T-cell (primary cell): ENCODE data around the gene RNF224. TPM values are rescaled to one million over a fixed set of nuclear protein-coding genes. Genes with fewer than 3 reads are reported as not detected.

Experiments used
- ATAC-seq, 4 experiments: fragments of 200-7000 bp in 3 of 4; fragments of 150-1000 bp in 1 of 4; cut with Tn5 transposase; replicated peaks in 1 of 4; 1 replicate in 3 of 4; 2 replicates in 1 of 4; pipeline ENCODE4 v1.10.0; 2021; ENCODE audit warnings: moderate library complexity in 3 of 4, mild to moderate bottlenecking in 2 of 4, moderate number of reproducible peaks in 1 of 4
- CTCF ChIA-PET, 2 donors: fragments of 300-600 bp; sonication (Branson Sonifier 250); formaldehyde crosslinking; loops; one replicate each; lab custom pipeline; 2022; ENCODE audit warnings: antibody characterized with exemption in 2 of 2; lab: Charles Lee
- POLR2A ChIA-PET, 2 donors: fragments of 300-600 bp; sonication (Branson Sonifier 250); formaldehyde crosslinking; loops; one replicate each; lab custom pipeline; 2022; ENCODE audit warnings: antibody characterized with exemption in 2 of 2; lab: Charles Lee
- DNase-seq, 35 experiments: peaks; one replicate each; pipeline versions ENCODE4 v3.0.0 to v3.0.0-alpha.2; 2013 to 2023
- H3K27ac ChIP-seq: one replicate; pipeline ENCODE4 v1.5.1; 2013; ENCODE audit warnings: low read length
- H3K27me3 ChIP-seq, 2 experiments: replicated peaks in 1 of 2; 1 replicate in 1 of 2; 2 replicates in 1 of 2; pipeline versions ENCODE4 v1.6.1 to v1.7.0; 2013; ENCODE audit warnings: low read length in 1 of 2, mixed read lengths in 1 of 2; ENCODE audit not compliant: control insufficient read depth in 2 of 2, insufficient read depth in 2 of 2; ENCODE audit errors: extremely low read depth in 1 of 2
- H3K36me3 ChIP-seq, 2 donors: 1 replicate in 1 of 2; 2 replicates in 1 of 2; pipeline versions ENCODE4 v1.6.1 to v1.7.0; 2013; ENCODE audit warnings: low read length in 1 of 2; ENCODE audit not compliant: control insufficient read depth in 2 of 2, insufficient read depth in 1 of 2; ENCODE audit errors: extremely low read depth in 1 of 2
- H3K4me1 ChIP-seq, 2 experiments: 1 replicate in 1 of 2; 2 replicates in 1 of 2; pipeline versions ENCODE4 v1.6.1 to v1.7.0; 2013; ENCODE audit warnings: low read length in 2 of 2, mixed read lengths in 1 of 2; ENCODE audit not compliant: insufficient read depth in 2 of 2, control insufficient read depth in 1 of 2; ENCODE audit errors: extremely low read depth in 1 of 2
- H3K4me3 ChIP-seq, 2 donors: 1 replicate in 1 of 2; 2 replicates in 1 of 2; pipeline versions ENCODE4 v1.5.1 to v1.7.0; 2013; ENCODE audit warnings: mild to moderate bottlenecking in 2 of 2, low read length in 1 of 2, moderate library complexity in 1 of 2; ENCODE audit not compliant: control insufficient read depth in 1 of 2; ENCODE audit errors: extremely low read depth in 1 of 2
- H3K9me3 ChIP-seq: 2 replicates; pipeline ENCODE4 v1.7.0; 2013
- H3K27ac Mint-ChIP-seq, 2 donors: one replicate each; pipeline ENCODE4 v1.8.0; 2020 to 2021; ENCODE audit warnings: mild to moderate bottlenecking in 2 of 2, mixed read lengths in 2 of 2
- H3K27me3 Mint-ChIP-seq, 2 donors: one replicate each; pipeline ENCODE4 v1.8.0; 2021 to 2022; ENCODE audit warnings: mixed read lengths in 2 of 2
- H3K36me3 Mint-ChIP-seq: one replicate; pipeline ENCODE4 v1.8.0; 2021; ENCODE audit warnings: mixed read lengths
- H3K4me1 Mint-ChIP-seq, 3 donors: one replicate each; pipeline ENCODE4 v1.8.0; 2020 to 2022; ENCODE audit warnings: mixed read lengths in 3 of 3, mild to moderate bottlenecking in 1 of 3
- H3K4me3 Mint-ChIP-seq, 3 donors: one replicate each; pipeline ENCODE4 v1.8.0; 2020 to 2022; ENCODE audit warnings: mild to moderate bottlenecking in 3 of 3, mixed read lengths in 3 of 3, moderate library complexity in 3 of 3
- H3K9me3 Mint-ChIP-seq, 3 donors: one replicate each; pipeline ENCODE4 v1.8.0; 2020 to 2022; ENCODE audit warnings: mixed read lengths in 3 of 3
- WGBS: methylation state at CpG from one replicate; pipeline ENCODE4 v1.1.5; 2013; ENCODE audit warnings: missing lambda C conversion rate; ENCODE audit not compliant: insufficient coverage; 5-methylcytosine and 5-hydroxymethylcytosine counted together
- total RNA-seq, 35 experiments: library from RNA in 6 of 35; stranded (reverse) in 6 of 35; fragments of 120-200 nt in 1 of 35; gene quantifications; one replicate each; pipeline versions ENCODE4 v1.2.1 to v1.2.4 and lab custom pipeline; 2013 to 2026

Gene RNF224
- total RNA-seq, 5 donors from 2014 or later (not counting 1 experiment from before 2014, with no cell fraction given): not detected

- Histone ChIP-seq H3K27me3 (peaks cover 0 to 41% of the 10 kb centered on the region in 2 experiments), H3K4me3 (peak overlapping the region; percentile 44 to 61), H3K27ac (peak overlapping the region; percentile 14), H3K9me3 (no peaks in the 10 kb centered on the region), H3K36me3 (peaks cover 3 to 9% of the 10 kb centered on the region in 2 donors), H3K4me1 (peaks cover 9 to 27% of the 10 kb centered on the region in 2 experiments)
- peak in 3 of 4 experiments; percentile 12 to 21 (median 17) for ATAC-seq
- H3K4me3 Mint-ChIP-seq: peak overlapping the region; percentile 64 to 76 (median 67)
- H3K27ac Mint-ChIP-seq: no peak overlapping the region
- no peaks in the 10 kb centered on the region for H3K9me3 Mint-ChIP-seq
- WGBS: 32% methylated on average over 41 of the region's 54 CpGs
- H3K4me1 Mint-ChIP-seq: peaks cover 11 to 28% (median 26%) of the 10 kb centered on the region in 3 donors
- DNase-seq: no peak
- peaks cover 0 to 23% of the 10 kb centered on the region in 2 donors for H3K27me3 Mint-ChIP-seq
- peaks cover 4% of the 10 kb centered on the region for H3K36me3 Mint-ChIP-seq
- ChIA-PET POLR2A (interaction anchor here in 1 of 2 donors (0.5 kb wide), 1 partner anchor 146 kb away, joined by 6 read pairs; no protein-coding TSS in a partner anchor), CTCF (no interaction called here)
These were observed 50.9 kb downstream of the RNF224 start for GRCh38 chr9:137278061-137278701.

Other genes with a start within 250 kb of the RNF224 start
- gene PTGDS, start 250.0 kb upstream of the RNF224 start, total RNA-seq: 10 to 100 TPM in 4 of 5 donors, 1 to 10 TPM in 1; 9.6 to 56.6 (median 26.4) TPM
- gene LCNL1, start 244.5 kb upstream of the RNF224 start, total RNA-seq: 1 to 10 TPM in 3 of 5 donors, under 1 TPM in 2; 0.29 to 2.2 (median 1.3) TPM
- gene PAXX, start 235.1 kb upstream of the RNF224 start, total RNA-seq: 100 to 1,000 TPM in 4 of 5 donors, 10 to 100 TPM in 1; 81.3 to 173 (median 127) TPM
- 10 to 100 TPM in 2 of 5 donors, 1 to 10 TPM in 3; 5.4 to 24.7 (median 8.0) TPM for gene CLIC3, start 230.9 kb upstream of the RNF224 start, total RNA-seq
- gene ABCA2, start 199.3 kb upstream of the RNF224 start, total RNA-seq: 100 to 1,000 TPM in 3 of 5 donors, 10 to 100 TPM in 2; 58.6 to 138 (median 121) TPM
- gene FUT7, start 195.4 kb upstream of the RNF224 start, total RNA-seq: 1 to 10 TPM; 1.1 to 7.7 (median 5.1) TPM
- 10 to 100 TPM; 32.4 to 76.7 (median 57.0) TPM for gene NPDC1, start 181.3 kb upstream of the RNF224 start, total RNA-seq
- under 1 TPM in 1 of 5 donors, not detected in 4; 0.32 TPM for gene ENTPD2, start 173.4 kb upstream of the RNF224 start, total RNA-seq
- 1 to 10 TPM in 1 of 5 donors, under 1 TPM in 4; 0.33 to 1.0 (median 0.83) TPM for gene SAPCD2, start 156.9 kb upstream of the RNF224 start, total RNA-seq
- gene UAP1L1, start 150.0 kb upstream of the RNF224 start, total RNA-seq: 10 to 100 TPM; 11.3 to 32.8 (median 19.3) TPM
- 10 to 100 TPM; 62.0 to 91.5 (median 84.8) TPM for gene MAN1B1, start 140.5 kb upstream of the RNF224 start, total RNA-seq
- gene DPP7, start 112.8 kb upstream of the RNF224 start, total RNA-seq: 100 to 1,000 TPM; 246 to 469 (median 425) TPM
- not detected for gene GRIN1, start 88.3 kb upstream of the RNF224 start, total RNA-seq
- gene LRRC26, start 57.5 kb upstream of the RNF224 start, total RNA-seq: not detected
- not detected for gene TMEM210, start 55.4 kb upstream of the RNF224 start, total RNA-seq
- gene ANAPC2, start 38.9 kb upstream of the RNF224 start, total RNA-seq: 100 to 1,000 TPM; 133 to 142 (median 141) TPM
- 10 to 100 TPM; 37.0 to 71.6 (median 64.0) TPM for gene SSNA1, start 38.8 kb upstream of the RNF224 start, total RNA-seq
- gene TPRN, start 26.8 kb upstream of the RNF224 start, total RNA-seq: 10 to 100 TPM in 3 of 5 donors, 1 to 10 TPM in 2; 5.8 to 12.8 (median 12.1) TPM
- gene TMEM203, start 21.9 kb upstream of the RNF224 start, total RNA-seq: 10 to 100 TPM; 23.7 to 44.7 (median 42.1) TPM
- 10 to 100 TPM; 27.6 to 46.7 (median 45.4) TPM for gene NDOR1, start 21.8 kb upstream of the RNF224 start, total RNA-seq
- 1 to 10 TPM in 3 of 5 donors, under 1 TPM in 2; 0.56 to 1.6 (median 1.5) TPM for gene RNF208, start 5.3 kb upstream of the RNF224 start, total RNA-seq
- under 1 TPM in 4 of 5 donors, not detected in 1; 0.32 to 0.58 (median 0.45) TPM for gene CYSRT1, start 2.3 kb upstream of the RNF224 start, total RNA-seq
- gene SLC34A3, start 3.4 kb downstream of the RNF224 start, total RNA-seq: not detected
- 100 to 1,000 TPM in 2 of 5 donors, 10 to 100 TPM in 3; 50.6 to 118 (median 95.3) TPM for gene TUBB4B, start 13.8 kb downstream of the RNF224 start, total RNA-seq
- under 1 TPM in 1 of 5 donors, not detected in 4; 0.54 TPM for gene STPG3, start 23.8 kb downstream of the RNF224 start, total RNA-seq
- 10 to 100 TPM; 36.1 to 62.2 (median 58.8) TPM for gene NELFB, start 27.8 kb downstream of the RNF224 start, total RNA-seq
- 1 to 10 TPM; 2.2 to 5.6 (median 3.2) TPM for gene TOR4A, start 50.2 kb downstream of the RNF224 start, total RNA-seq
- gene NRARP, start 74.8 kb downstream of the RNF224 start, total RNA-seq: 1 to 10 TPM in 4 of 5 donors, under 1 TPM in 1; 0.55 to 2.7 (median 1.7) TPM
- 10 to 100 TPM; 18.5 to 43.8 (median 38.0) TPM for gene EXD3, start 195.7 kb downstream of the RNF224 start, total RNA-seq
- gene NOXA1, start 195.9 kb downstream of the RNF224 start, total RNA-seq: 10 to 100 TPM in 2 of 5 donors, 1 to 10 TPM in 3; 6.4 to 11.7 (median 8.1) TPM
- not detected for gene ENTPD8, start 213.9 kb downstream of the RNF224 start, total RNA-seq
- gene NSMF, start 231.8 kb downstream of the RNF224 start, total RNA-seq: 10 to 100 TPM; 40.5 to 89.5 (median 51.7) TPM